ENCODE results near the gene JAK1.

Gene JAK1

GRCh38 chr1:64878931-64879611 is 87.3 kb downstream of the JAK1 start:
- H3K4me1 ChIP-seq (ENCODE audit: control insufficient read depth, low read depth, low read length), result no peaks in the 10 kb centered on the region
- DNase-seq, result no peak
- H3K4me2 ChIP-seq (ENCODE audit: low read length), result no peak overlapping the region
- H3K36me3 ChIP-seq (ENCODE audit: control insufficient read depth, insufficient read depth, low read length), result no peaks in the 10 kb centered on the region
- H2BK120ac ChIP-seq (ENCODE audit: low read depth, low read length), result no peak overlapping the region
- no peak overlapping the region for H3K4me3 ChIP-seq (ENCODE audit: low read length)
- no peak overlapping the region for H2AK5ac ChIP-seq (ENCODE audit: low read length)
- H3K23ac ChIP-seq (ENCODE audit: low read length), result no peak overlapping the region
- H3K79me2 ChIP-seq (ENCODE audit: control insufficient read depth, insufficient read depth, low read length), result no peaks in the 10 kb centered on the region
- no peak overlapping the region for H3K27ac ChIP-seq (ENCODE audit: low read depth, low read length)
- H3K9ac ChIP-seq (ENCODE audit: low read length), result no peak overlapping the region
- no peak overlapping the region for H2BK5ac ChIP-seq (ENCODE audit: low read length)
- no peak overlapping the region for H4K8ac ChIP-seq (ENCODE audit: low read depth, low read length)
- no CpG with 5 or more reads among the region's 12 CpGs for WGBS (ENCODE audit: extremely low coverage, insufficient coverage, low lambda C conversion rate)
- H3K4ac ChIP-seq (ENCODE audit: low read depth, low read length), result no peak overlapping the region
- no peak overlapping the region for H4K5ac ChIP-seq (ENCODE audit: low read length)
- H3K18ac ChIP-seq (ENCODE audit: low read length), result no peak overlapping the region
- H3K27me3 ChIP-seq (ENCODE audit: insufficient read depth, low read length, poor library complexity), result no peaks in the 10 kb centered on the region
- no peak overlapping the region for H3K56ac ChIP-seq (ENCODE audit: low read length)
- no peak overlapping the region for H2BK15ac ChIP-seq (replicated peaks; ENCODE audit: low read depth)
- no peaks in the 10 kb centered on the region for H3K79me1 ChIP-seq (ENCODE audit: low read length)

- Histone ChIP-seq H4K8ac (ENCODE audit: low read depth, low read length) (no peak overlapping the region), H3K9ac (ENCODE audit: low read length) (no peak overlapping the region)
Measured at GRCh38 chr1:64878090-64878489, 88.3 kb downstream of the JAK1 start.

GRCh38 chr1:64877598-64877997 is 88.8 kb downstream of the JAK1 start:
- H2BK120ac ChIP-seq (ENCODE audit: low read depth, low read length), result no peak overlapping the region
- no peak overlapping the region for H4K5ac ChIP-seq (ENCODE audit: low read length)
- H3K79me2 ChIP-seq (ENCODE audit: control insufficient read depth, insufficient read depth, low read length), result no peaks in the 10 kb centered on the region
- no peak overlapping the region for H3K56ac ChIP-seq (ENCODE audit: low read length)
- no peak overlapping the region for H3K18ac ChIP-seq (ENCODE audit: low read length)
- no peak for DNase-seq
- H2BK5ac ChIP-seq (ENCODE audit: low read length), result no peak overlapping the region
- no peaks in the 10 kb centered on the region for H3K79me1 ChIP-seq (ENCODE audit: low read length)
- H3K36me3 ChIP-seq (ENCODE audit: control insufficient read depth, insufficient read depth, low read length), result no peaks in the 10 kb centered on the region
- no peaks in the 10 kb centered on the region for H3K27me3 ChIP-seq (ENCODE audit: insufficient read depth, low read length, poor library complexity)
- no peak overlapping the region for H2BK15ac ChIP-seq (replicated peaks; ENCODE audit: low read depth)
- H3K4me1 ChIP-seq (ENCODE audit: control insufficient read depth, low read depth, low read length), result no peaks in the 10 kb centered on the region
- no peak overlapping the region for H3K4me2 ChIP-seq (ENCODE audit: low read length)
- no peak overlapping the region for H3K4me3 ChIP-seq (ENCODE audit: low read length)
- H3K23ac ChIP-seq (ENCODE audit: low read length), result no peak overlapping the region
- no peak overlapping the region for H3K27ac ChIP-seq (ENCODE audit: low read depth, low read length)
- no CpG with 5 or more reads among the region's 1 CpG for WGBS (ENCODE audit: extremely low coverage, insufficient coverage, low lambda C conversion rate)
- H3K9ac ChIP-seq (ENCODE audit: low read length), result no peak overlapping the region
- no peak overlapping the region for H2AK5ac ChIP-seq (ENCODE audit: low read length)
- H3K4ac ChIP-seq (ENCODE audit: low read depth, low read length), result no peak overlapping the region
- H4K8ac ChIP-seq (ENCODE audit: low read depth, low read length), result no peak overlapping the region

More at GRCh38 chr1:64878090-64878489, 88.3 kb downstream of the JAK1 start:
- Histone ChIP-seq H3K4me3 (ENCODE audit: low read length) (no peak overlapping the region), H3K79me1 (ENCODE audit: low read length) (no peaks in the 10 kb centered on the region), H4K5ac (ENCODE audit: low read length) (no peak overlapping the region), H2BK5ac (ENCODE audit: low read length) (no peak overlapping the region), H3K4me2 (ENCODE audit: low read length) (no peak overlapping the region), H2AK5ac (ENCODE audit: low read length) (no peak overlapping the region), H3K4ac (ENCODE audit: low read depth, low read length) (no peak overlapping the region), H3K56ac (ENCODE audit: low read length) (no peak overlapping the region), H2BK15ac (replicated peaks; ENCODE audit: low read depth) (no peak overlapping the region), H3K27me3 (ENCODE audit: insufficient read depth, low read length, poor library complexity) (no peaks in the 10 kb centered on the region), H3K4me1 (ENCODE audit: control insufficient read depth, low read depth, low read length) (no peaks in the 10 kb centered on the region), H3K36me3 (ENCODE audit: control insufficient read depth, insufficient read depth, low read length) (no peaks in the 10 kb centered on the region), H2BK120ac (ENCODE audit: low read depth, low read length) (no peak overlapping the region), H3K18ac (ENCODE audit: low read length) (no peak overlapping the region), H3K23ac (ENCODE audit: low read length) (no peak overlapping the region), H3K79me2 (ENCODE audit: control insufficient read depth, insufficient read depth, low read length) (no peaks in the 10 kb centered on the region), H3K27ac (ENCODE audit: low read depth, low read length) (no peak overlapping the region)
- no peak for DNase-seq

- no peak overlapping the region for H2BK5ac ChIP-seq (ENCODE audit: low read length)
- no peak overlapping the region for H3K4me2 ChIP-seq (ENCODE audit: low read length)
- no CpG with 5 or more reads among the region's 2 CpGs for WGBS (ENCODE audit: extremely low coverage, insufficient coverage, low lambda C conversion rate)
- H4K5ac ChIP-seq (ENCODE audit: low read length), result no peak overlapping the region
- no peaks in the 10 kb centered on the region for H3K36me3 ChIP-seq (ENCODE audit: control insufficient read depth, insufficient read depth, low read length)
- H3K27me3 ChIP-seq (ENCODE audit: insufficient read depth, low read length, poor library complexity), result no peaks in the 10 kb centered on the region
- no peak overlapping the region for H3K9ac ChIP-seq (ENCODE audit: low read length)
- no peak for DNase-seq
- no peak overlapping the region for H3K23ac ChIP-seq (ENCODE audit: low read length)
- no peak overlapping the region for H3K4me3 ChIP-seq (ENCODE audit: low read length)
- H4K8ac ChIP-seq (ENCODE audit: low read depth, low read length), result no peak overlapping the region
- no peak overlapping the region for H3K18ac ChIP-seq (ENCODE audit: low read length)
- no peak overlapping the region for H2BK120ac ChIP-seq (ENCODE audit: low read depth, low read length)
- H3K56ac ChIP-seq (ENCODE audit: low read length), result no peak overlapping the region
- no peaks in the 10 kb centered on the region for H3K4me1 ChIP-seq (ENCODE audit: control insufficient read depth, low read depth, low read length)
- no peak overlapping the region for H2AK5ac ChIP-seq (ENCODE audit: low read length)
- H3K4ac ChIP-seq (ENCODE audit: low read depth, low read length), result no peak overlapping the region
- no peak overlapping the region for H3K27ac ChIP-seq (ENCODE audit: low read depth, low read length)
- no peaks in the 10 kb centered on the region for H3K79me2 ChIP-seq (ENCODE audit: control insufficient read depth, insufficient read depth, low read length)
- no peak overlapping the region for H2BK15ac ChIP-seq (replicated peaks; ENCODE audit: low read depth)
- no peaks in the 10 kb centered on the region for H3K79me1 ChIP-seq (ENCODE audit: low read length)
Measured at GRCh38 chr1:64877151-64877550, 89.2 kb downstream of the JAK1 start.

GRCh38 chr1:64875606-64876005 is 90.7 kb downstream of the JAK1 start:
- H3K27me3 ChIP-seq (ENCODE audit: insufficient read depth, low read length, poor library complexity), result no peaks in the 10 kb centered on the region
- H3K4me2 ChIP-seq (ENCODE audit: low read length), result no peak overlapping the region
- H3K4ac ChIP-seq (ENCODE audit: low read depth, low read length), result no peak overlapping the region
- H2BK15ac ChIP-seq (replicated peaks; ENCODE audit: low read depth), result no peak overlapping the region
- H2BK120ac ChIP-seq (ENCODE audit: low read depth, low read length), result no peak overlapping the region
- no peak overlapping the region for H3K18ac ChIP-seq (ENCODE audit: low read length)
- H3K23ac ChIP-seq (ENCODE audit: low read length), result no peak overlapping the region
- no peak overlapping the region for H4K5ac ChIP-seq (ENCODE audit: low read length)
- H3K9ac ChIP-seq (ENCODE audit: low read length), result no peak overlapping the region
- no peak overlapping the region for H2BK5ac ChIP-seq (ENCODE audit: low read length)
- H3K79me2 ChIP-seq (ENCODE audit: control insufficient read depth, insufficient read depth, low read length), result no peaks in the 10 kb centered on the region
- H3K79me1 ChIP-seq (ENCODE audit: low read length), result no peaks in the 10 kb centered on the region
- no peak overlapping the region for H3K27ac ChIP-seq (ENCODE audit: low read depth, low read length)
- H3K4me3 ChIP-seq (ENCODE audit: low read length), result no peak overlapping the region
- WGBS (ENCODE audit: extremely low coverage, insufficient coverage, low lambda C conversion rate), result no CpG with 5 or more reads among the region's 6 CpGs
- DNase-seq, result no peak
- no peak overlapping the region for H4K8ac ChIP-seq (ENCODE audit: low read depth, low read length)
- H3K4me1 ChIP-seq (ENCODE audit: control insufficient read depth, low read depth, low read length), result no peaks in the 10 kb centered on the region
- H3K36me3 ChIP-seq (ENCODE audit: control insufficient read depth, insufficient read depth, low read length), result no peaks in the 10 kb centered on the region
- H3K56ac ChIP-seq (ENCODE audit: low read length), result no peak overlapping the region
- H2AK5ac ChIP-seq (ENCODE audit: low read length), result no peak overlapping the region

- no peak for DNase-seq
- Histone ChIP-seq H3K79me1 (ENCODE audit: low read length) (no peaks in the 10 kb centered on the region), H2AK5ac (ENCODE audit: low read length) (no peak overlapping the region), H3K18ac (ENCODE audit: low read length) (no peak overlapping the region), H4K5ac (ENCODE audit: low read length) (no peak overlapping the region), H3K4me2 (ENCODE audit: low read length) (no peak overlapping the region), H2BK15ac (replicated peaks; ENCODE audit: low read depth) (no peak overlapping the region), H3K23ac (ENCODE audit: low read length) (no peak overlapping the region), H2BK5ac (ENCODE audit: low read length) (no peak overlapping the region), H3K27me3 (ENCODE audit: insufficient read depth, low read length, poor library complexity) (no peaks in the 10 kb centered on the region), H3K56ac (ENCODE audit: low read length) (no peak overlapping the region), H3K27ac (ENCODE audit: low read depth, low read length) (no peak overlapping the region), H3K4me3 (ENCODE audit: low read length) (no peak overlapping the region), H3K4me1 (ENCODE audit: control insufficient read depth, low read depth, low read length) (no peaks in the 10 kb centered on the region), H3K36me3 (ENCODE audit: control insufficient read depth, insufficient read depth, low read length) (no peaks in the 10 kb centered on the region), H4K8ac (ENCODE audit: low read depth, low read length) (no peak overlapping the region), H3K4ac (ENCODE audit: low read depth, low read length) (no peak overlapping the region), H3K9ac (ENCODE audit: low read length) (no peak overlapping the region), H2BK120ac (ENCODE audit: low read depth, low read length) (no peak overlapping the region), H3K79me2 (ENCODE audit: control insufficient read depth, insufficient read depth, low read length) (no peaks in the 10 kb centered on the region)
- WGBS (ENCODE audit: extremely low coverage, insufficient coverage, low lambda C conversion rate), result no CpG with 5 or more reads among the region's 10 CpGs
Measured at GRCh38 chr1:64875101-64875500, 91.2 kb downstream of the JAK1 start.
